Measurements from ENCODE around the gene LAGE3.
A peak's percentile ranks its signal among the peaks of the same experiment; 100 is the strongest.

LAGE3 gene

DNA sequence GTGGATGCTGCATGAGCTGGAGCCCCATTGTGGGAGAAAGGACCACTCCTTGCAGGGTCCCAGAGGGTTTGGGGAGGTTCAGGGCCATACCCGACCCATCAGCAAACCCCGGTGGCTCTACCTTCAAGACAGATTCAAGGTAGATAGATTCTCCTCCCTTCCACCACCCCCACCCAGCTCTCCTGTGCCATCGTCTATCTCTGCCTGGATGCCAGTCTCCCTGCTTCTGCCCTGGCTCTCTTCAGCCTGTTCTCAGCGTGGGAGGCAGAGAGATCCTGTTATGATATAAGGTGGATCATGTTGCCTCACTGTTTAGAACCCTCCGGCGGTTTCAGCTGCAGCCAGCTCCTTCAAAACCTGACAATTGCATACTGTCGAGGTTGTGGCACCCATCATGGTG, 5.4 kb downstream of the LAGE3 start:
- no peak for DNase-seq

DNA sequence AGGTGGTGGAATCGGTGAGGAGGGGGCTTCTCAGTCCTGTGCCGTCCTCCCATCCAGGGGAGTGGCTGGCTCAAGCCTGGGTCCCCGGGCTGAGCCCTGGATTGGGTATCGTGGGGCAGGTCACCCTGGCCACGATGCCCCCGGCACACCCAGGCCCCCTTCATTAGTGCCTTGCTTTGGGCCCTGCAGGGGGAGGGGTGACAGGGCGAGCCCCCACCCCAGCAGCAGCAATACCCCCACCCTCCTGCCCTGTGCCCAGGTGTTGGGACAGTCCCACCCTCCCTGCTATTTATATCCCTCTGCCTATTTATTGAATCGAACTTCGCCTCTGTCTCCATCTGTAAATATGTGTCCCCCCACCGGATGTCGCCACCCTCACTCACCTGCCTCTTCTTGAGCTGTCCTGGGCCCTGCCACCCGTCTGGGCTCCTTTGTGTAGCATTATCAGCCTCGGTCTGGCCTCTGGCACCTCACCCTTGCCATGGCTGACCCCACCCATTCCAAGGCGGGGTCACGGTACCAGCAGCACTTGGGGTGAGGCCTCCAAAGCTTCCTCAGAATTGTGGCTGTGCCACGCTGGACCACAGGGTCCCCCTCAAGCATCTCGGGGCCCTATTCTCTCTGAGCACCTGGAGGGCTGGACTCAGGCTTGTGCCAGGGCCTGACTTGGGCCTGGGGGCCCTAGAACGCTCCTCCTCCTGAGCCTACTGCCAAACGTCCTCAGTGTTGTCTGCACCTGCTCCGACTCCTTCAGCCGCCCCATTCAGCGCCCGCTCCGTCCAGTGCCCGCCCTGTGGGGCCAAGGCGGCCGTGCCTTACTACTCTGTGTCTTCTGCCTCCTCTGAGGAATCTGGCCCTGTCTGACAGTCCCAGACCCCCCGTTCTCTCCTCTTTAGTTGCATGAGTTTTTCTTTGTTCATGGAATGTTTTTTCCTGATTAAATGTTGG, 6.1 kb downstream of the LAGE3 start:
- DNase-seq: no peak

DNA sequence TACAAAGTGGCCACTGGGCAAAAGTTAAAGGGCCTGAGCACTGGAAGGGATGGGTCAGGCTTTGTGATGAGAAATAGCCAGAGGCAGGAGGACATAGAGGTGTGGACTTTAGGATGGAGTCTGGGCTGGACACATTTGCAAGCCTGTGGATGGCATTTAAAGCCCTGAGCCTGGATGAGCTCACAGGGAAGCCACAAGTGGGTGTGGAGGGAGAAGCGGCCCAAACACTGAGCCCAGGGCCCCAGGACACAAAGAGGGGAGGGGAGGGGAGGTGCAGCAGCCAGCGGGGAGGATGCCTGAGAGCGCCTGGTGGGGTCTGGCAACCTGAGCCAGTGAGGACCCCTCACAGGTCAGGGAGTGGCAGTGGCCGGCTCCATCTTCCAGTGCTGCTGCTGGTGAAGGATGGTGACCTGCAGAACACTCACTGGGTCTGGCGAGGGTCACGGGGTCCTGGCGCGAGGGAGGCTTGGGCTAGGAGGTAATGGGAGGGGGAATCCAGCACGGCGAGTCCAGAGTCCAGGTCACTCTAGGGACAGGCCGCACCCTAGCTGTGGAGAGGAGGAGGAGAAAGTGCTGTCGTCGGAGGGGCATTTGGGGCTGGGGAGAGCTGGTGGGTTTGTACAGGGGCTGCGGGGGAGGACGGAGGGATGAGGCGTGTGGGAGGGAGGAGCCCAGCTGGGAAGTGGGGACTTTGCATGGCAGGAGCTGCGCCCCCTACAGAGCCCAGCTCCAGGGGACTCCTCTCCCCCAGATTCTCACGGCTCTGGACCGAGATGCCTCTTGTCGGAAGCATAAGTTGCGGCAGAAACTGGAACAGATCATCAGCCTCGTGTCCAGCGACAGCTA, 7.0 kb downstream of the LAGE3 start:
- DNase-seq: no peak

DNA sequence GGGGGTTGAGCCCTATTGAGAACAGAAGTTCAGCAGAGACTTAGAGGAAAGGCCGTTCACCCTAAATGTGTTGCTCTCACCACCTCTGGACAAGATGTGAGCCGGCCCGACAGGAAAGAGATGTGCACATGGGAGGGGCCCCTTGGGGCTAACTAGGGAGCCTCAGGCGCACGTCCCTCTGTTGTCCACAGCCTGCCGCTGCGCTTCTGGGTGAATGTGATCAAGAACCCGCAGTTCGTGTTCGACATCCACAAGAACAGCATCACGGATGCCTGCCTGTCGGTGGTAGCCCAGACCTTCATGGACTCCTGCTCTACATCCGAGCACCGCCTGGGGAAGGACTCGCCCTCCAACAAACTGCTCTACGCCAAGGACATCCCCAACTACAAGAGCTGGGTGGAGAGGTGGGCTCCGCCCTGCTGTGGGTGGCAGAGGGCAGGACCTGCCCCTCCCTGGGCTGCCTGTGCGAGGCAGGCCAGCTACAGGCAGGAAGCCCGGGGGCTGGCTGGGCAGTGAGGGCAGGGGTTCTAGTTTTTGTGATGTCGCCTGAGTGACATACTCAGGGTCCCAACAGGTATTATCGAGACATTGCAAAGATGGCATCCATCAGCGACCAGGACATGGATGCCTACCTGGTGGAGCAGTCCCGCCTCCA, 8.0 kb downstream of the LAGE3 start:
- no peak for DNase-seq

DNA sequence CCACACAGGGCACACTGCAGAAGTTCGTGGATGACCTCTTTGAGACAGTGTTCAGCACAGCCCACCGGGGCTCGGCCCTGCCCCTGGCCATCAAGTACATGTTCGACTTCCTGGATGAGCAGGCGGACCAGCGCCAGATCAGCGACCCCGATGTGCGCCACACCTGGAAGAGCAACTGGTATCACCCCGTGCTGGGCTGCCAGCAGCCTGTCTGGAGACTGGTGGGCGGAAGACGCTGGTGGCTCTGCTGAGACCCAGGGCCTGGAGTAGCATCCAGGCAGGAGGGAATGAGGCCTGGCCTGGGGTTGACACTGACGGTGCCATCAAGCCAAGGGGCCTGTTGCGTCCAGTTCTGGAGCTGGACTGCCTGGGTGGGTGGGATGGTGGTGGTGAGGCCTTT, 8.6 kb downstream of the LAGE3 start:
- no peak for DNase-seq

DNA sequence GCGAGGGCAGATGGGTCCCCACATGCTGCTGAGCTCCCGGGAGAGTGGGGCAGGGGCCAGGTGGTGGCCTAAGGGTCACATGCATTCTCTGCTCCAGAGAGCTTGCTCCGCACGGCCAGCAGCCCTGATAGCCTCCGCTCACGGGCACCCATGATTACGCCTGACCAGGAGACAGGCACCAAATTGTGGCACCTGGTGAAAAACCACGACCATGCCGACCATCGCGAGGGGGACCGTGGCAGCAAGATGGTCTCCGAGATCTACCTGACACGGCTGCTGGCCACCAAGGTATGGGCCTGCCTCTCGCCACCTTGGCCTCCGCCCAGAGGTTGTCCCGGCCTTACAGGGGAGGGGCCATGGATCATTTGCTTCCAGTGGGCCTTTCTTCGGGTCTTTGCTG, 9.2 kb downstream of the LAGE3 start:
- DNase-seq: no peak

DNA sequence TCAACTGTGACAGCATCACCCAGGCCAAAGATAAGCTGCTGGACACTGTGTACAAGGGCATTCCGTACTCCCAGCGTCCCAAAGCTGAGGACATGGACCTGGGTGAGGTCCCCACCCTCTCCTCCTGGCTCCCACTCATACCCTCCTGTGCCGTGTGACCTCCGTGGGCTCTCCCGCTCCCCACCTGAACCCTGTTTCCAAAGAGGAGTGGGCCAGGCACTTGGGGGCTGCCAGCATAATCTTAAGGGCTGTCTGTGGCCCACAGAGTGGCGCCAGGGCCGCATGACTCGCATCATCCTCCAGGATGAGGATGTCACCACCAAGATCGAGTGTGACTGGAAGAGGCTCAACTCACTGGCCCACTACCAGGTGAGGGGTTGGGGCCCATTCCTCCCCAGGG, 10.0 kb downstream of the LAGE3 start:
- DNase-seq: no peak

DNA sequence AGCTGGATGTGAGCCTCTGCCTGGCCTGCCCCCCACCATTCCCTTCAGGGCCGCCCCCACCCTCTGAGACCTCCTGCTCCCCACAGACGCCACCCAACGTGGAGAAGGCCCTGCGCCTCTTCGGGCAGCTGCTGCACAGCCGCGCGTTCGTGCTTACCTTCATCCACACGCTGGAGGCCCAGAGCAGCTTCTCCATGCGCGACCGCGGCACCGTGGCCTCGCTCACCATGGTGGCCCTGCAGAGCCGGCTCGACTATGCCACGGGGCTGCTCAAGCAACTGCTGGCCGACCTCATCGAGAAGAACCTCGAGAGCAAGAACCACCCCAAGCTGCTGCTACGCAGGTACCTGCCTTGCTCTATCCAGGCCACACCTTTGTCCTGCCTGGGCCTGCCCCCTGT, 10.9 kb downstream of the LAGE3 start:
- no peak for DNase-seq

DNA sequence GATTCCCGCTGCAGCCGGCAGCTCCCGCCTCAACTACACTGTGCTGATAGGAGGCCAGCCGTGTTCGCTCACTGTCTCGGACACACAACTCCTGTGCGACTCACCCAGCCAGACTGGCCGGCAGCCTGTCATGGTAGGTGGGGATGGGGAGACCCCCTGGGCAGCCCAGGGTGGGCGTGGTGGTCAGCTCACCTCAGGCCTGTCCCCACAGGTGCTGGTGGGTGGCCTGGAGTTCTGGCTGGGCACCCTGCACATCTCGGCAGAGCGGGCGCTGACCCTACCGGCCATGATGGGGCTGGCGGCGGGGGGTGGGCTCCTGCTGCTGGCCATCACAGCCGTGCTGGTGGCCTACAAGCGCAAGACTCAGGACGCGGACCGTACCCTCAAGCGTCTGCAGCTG, 11.5 kb downstream of the LAGE3 start:
- no peak for DNase-seq

DNA sequence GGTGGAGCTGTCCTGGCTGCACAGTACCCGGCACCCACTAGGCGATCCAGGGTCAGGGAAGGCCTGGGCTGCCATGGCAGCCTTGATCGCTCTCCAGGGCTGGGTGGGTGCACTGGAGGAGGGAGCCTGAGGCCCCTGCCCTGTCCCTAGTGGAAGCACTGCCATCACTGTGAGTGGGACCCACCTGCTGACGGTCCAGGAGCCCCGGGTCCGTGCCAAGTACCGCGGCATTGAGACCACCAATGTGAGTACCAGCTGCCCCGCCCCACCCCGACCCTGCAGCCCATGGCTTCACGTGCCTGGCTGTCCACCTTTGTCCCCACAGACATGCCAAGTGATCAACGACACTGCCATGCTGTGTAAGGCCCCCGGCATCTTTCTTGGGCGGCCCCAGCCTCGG, 12.2 kb downstream of the LAGE3 start:
- DNase-seq: no peak

DNA sequence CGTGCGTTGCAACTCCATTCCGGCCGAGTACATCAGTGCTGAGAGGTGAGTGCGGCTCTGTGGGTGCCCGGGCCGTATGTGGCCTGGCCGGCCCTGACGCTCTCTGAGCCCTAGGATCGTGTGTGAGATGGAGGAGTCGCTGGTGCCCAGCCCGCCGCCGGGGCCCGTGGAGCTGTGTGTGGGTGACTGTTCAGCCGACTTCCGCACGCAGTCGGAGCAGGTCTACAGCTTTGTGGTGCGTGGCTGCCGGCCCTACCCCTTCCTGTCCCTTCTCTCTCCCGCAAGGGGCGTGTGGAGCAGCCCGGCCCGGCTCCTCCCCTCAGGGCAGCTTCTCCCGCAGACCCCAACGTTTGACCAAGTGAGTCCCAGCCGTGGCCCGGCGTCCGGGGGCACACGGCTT, 13.0 kb downstream of the LAGE3 start:
- no peak for DNase-seq

DNA sequence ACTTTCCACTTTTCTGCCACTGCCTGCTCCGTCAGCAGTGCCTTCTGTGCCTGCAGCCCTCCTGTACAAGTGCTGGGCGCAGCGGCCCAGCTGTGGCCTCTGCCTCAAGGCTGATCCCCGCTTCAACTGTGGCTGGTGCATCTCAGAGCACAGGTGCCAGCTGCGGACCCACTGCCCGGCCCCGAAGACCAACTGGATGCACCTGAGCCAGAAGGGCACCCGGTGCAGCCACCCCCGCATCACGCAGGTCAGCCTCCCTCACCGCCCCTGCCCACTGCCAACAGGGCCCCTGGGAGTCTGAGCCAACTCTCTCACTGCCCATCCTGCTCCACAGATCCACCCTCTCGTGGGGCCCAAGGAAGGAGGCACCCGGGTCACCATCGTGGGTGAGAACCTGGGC, 13.5 kb downstream of the LAGE3 start:
- DNase-seq: no peak

DNA sequence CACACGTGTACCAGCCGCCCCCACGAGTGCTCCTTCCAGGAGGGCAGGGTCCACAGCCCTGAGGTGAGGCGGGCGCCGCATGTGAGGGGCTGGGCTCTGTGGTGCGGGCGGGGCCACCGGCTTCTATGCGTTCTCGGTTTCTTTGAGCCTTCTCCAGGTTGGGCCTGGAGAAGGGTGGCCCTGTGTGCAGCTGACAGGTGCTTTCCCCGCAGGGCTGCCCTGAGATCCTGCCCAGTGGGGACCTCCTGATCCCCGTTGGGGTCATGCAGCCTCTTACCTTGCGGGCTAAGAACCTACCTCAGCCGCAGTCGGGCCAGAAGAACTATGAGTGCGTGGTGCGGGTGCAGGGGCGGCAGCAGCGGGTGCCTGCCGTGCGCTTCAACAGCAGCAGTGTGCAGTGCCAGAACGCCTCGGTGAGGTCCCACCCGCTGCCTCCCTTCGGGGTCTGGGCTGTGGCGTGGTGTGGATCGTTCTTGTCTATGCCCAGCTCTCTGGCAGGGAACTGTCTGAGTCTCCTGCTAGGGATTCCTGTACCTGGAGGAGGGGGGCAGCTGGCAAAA, 14.2 kb downstream of the LAGE3 start:
- no peak for DNase-seq

DNA sequence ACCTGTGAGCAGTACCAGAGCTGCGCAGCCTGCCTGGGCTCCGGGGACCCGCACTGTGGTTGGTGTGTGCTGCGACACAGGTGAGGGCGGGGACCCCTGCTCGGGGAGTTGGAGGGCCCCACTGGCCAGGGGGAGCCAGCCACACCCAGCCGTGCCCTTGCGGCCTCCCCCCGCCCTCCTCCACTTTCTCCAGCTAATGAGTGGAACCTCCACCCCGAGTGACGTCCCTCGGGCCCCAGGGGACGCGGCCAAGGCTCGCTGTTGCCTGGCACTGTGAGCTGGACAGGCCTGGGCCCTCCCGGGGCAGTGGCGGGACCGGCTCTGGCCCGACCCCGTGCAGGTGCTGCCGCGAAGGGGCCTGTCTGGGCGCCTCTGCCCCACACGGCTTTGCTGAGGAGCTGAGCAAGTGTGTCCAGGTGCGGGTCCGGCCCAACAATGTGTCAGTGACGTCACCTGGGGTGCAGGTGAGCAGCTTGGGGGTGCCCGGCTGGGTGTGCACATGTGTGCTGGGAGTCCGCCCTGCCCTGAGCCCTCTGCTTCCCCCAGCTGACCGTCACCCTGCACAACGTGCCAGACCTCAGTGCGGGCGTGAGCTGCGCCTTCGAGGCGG, 15.4 kb downstream of the LAGE3 start:
- DNase-seq: no peak

DNA sequence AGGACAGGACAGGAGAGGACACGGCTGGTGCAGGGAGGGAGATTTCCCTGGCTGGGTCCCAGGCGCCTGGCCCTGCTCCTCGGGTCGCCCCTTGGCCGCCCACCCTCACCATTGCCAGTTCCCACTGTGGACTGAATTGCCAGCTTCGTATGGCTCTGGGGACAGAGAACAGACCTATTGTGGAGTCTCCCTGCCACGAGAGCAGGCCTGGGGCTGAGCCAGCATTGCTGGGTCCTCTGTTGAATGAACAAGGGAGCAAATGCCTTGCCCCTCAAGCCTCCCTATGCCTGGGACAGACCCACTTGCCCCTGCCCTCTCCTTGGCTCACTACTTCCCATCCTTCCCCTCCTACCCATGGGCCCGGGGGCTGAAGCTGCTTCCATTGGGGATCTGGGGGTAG, 16.7 kb downstream of the LAGE3 start:
- no peak for DNase-seq

DNA sequence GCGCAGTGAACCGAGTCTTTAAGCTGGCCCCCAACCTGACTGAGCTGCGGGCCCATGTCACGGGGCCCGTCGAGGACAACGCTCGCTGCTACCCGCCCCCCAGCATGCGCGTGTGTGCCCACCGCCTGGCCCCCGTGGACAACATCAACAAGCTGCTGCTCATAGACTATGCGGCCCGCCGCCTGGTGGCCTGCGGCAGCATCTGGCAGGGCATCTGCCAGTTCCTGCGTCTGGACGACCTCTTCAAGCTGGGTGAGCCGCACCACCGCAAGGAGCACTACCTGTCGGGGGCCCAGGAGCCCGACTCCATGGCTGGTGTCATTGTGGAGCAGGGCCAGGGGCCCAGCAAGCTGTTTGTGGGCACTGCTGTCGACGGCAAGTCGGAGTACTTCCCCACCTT, 18.8 kb downstream of the LAGE3 start:
- DNase-seq: no peak

DNA sequence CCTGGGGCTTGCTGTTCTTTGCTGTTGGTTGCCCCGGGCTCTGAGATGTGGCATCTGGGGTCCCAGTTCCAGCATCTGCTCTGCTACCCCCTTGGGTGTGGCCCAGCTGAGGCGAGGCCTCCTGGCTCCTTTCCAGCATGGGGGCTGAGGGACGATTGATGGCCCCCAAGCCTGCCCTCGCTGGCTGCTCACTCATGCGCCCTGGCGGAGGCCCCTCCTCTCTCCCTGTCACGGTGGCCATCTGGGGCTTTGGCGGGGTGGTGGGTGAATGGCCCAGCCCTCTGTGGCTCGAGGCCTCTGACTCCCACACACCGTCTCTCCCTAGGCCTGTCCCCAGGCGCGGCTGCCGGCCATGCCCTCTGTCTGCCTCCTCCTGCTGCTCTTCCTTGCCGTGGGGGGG, 19.2 kb downstream of the LAGE3 start:
- no peak for DNase-seq

DNA sequence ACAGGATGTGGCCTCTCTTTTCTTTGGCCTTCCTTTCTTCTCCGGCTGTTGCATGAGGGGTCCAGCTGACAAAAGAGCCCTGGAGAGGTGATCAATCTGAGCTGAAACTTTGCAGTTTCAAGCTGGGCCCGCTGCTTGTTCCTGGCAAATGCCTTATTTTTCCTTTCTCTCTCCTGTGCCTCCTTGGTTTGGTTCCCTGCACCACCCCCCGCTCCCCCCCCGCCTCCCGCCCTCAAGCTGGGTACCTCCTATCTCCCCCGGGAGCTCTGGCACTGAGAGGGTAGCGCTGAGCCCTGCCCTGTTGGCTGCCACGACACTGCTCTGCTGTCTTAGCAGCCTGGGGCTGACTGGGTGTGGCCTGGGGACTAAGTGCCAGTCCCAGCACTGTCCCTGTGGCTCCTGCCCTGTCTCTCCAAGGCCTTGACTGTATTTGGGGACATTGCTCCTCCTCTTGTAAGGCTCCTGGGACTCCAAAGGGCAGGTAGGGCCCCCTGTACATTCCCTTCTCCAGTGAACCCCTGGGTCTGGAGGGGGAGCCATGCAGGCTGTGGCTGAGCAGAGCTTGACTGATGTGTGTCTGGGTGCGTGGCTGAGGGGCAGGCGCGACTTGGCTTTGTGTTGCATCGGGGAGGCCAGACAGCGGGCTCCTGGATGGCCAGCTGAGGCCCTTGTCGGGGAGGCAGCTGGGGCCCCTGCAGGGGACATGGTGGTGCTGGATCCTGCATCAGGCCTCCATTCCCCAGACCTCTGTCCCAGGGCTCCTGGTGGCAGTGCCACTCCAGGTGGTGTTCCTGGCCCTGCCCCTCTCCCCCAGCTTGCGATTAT, 19.9 kb downstream of the LAGE3 start:
- DNase-seq: no peak

DNA sequence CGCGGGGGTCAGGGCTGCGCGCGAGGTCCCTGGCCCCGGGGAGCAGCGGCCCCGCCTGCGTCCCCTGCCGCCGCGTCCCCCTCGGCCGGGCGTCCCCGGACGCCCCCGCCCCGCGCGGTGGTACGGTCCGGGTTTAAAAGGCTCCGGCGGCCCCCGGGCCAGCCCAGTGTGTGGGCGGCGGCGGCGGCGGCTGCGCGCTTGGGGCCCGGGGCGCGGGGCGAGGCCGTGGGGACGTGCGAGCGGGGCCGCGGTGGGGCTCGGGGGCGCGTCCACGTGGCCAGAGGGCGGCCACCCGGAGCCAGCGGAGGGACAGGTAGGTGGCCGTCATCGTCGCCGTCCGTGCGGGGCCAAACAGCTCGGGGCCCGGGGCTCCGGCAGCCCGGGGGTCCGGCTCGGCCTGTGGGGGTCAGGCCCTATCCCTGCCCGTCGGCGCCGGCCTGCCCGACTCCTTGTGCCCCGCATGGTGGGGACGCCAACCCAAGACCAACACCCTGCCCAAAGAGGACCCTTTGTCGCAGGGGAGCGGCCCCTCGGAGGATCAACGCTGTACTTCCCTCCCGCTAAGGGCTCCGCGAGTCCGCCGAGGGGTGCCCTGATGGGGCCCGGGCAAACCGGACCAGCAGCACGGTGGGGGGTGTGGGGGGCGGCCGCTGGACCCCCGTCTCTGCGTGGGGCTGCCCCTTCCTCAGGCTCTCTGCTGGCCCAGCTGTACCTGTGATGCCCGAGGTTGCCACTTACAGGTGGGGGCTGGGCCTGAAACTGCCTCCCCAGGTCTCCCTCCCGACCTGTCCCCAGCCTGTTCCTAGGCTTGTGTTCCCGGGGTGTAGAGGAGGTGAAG, 20.7 kb downstream of the LAGE3 start, which contains the start of gene PLXNA3:
PLXNA3 (plus strand) TSS at position 166 of the 838 bp plus-strand sequence. CDS start 1,903 bp downstream, outside the sequence.
- DNase-seq: peak; percentile 66 to 68

DNA sequence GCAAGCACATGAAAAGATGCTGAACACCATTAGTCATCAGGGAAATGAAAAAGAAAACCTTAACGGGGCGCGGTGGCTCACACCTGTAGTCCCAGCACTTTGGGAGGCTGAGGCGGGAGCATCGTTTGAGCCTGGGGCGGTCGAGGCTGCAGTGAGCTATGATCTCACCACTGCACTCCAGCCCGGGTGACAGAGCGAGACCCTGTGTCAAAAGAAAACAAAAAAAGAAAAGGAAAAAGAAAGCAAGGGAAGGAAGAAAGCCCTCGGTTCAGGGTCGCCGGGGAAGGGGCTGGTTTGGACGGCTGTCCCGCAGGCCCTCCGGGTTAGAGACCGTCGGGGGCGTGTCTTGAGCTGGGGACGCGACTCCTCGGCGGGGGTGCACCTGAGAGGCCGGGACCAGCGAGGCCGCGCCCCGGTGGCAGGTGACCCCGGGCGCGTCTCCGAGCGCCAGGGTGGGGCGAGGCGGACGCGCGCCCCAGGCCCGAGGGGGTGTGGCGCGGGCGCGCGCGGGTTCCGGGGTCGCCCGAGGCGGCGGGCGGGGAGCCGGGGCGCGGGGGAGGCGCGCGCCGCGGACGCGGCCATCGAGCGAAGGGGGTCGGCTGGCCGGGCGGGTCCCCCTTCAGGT, 21.5 kb downstream of the LAGE3 start:
- DNase-seq: peak; percentile 42 to 55

Data from stimulated activated CD4-positive, alpha-beta T cell treated with anti-CD3 and anti-CD28 coated beads, Interleukin-2, amount 100 ng/mL, for 24 hours (primary cell).